Measurements from ENCODE around the gene SVOPL.

- TF ChIP-seq CTCF (IDR thresholded peaks at IDR 0.05) (no peak), POLR2A (IDR thresholded peaks at IDR 0.05) (no peak)
Observed at GRCh38 chr7:138665669-138666140, 35.5 kb downstream of the SVOPL start.
